GM23248 (cell line): ENCODE data around the gene SMC5. TPM values are rescaled to one million over a fixed set of nuclear protein-coding genes. Genes with fewer than 3 reads are reported as not detected.

Source experiments
- DNase-seq: peaks from one replicate; pipeline ENCODE4 v3.0.0-alpha.2; 2015
- H2AFZ ChIP-seq: fragments of 200-600 bp; sonication (generic); 2 replicates; pipeline ENCODE4 v1.6.1; 2016; ENCODE audit warnings: antibody characterized with exemption
- H3F3A ChIP-seq: fragments of 200-600 bp; sonication (generic); 2 replicates; pipeline ENCODE4 v1.6.1; 2016; ENCODE audit warnings: mild to moderate bottlenecking, antibody characterized with exemption, mixed run types; ENCODE audit not compliant: insufficient read depth
- H3K27ac ChIP-seq: fragments of 200-600 bp; sonication (generic); 2 replicates; pipeline ENCODE4 v1.5.1; 2016; ENCODE audit warnings: mild to moderate bottlenecking
- H3K27me3 ChIP-seq: fragments of 200-600 bp; sonication (generic); replicated peaks from 2 replicates; pipeline ENCODE4 v1.6.1; 2016; ENCODE audit warnings: mild to moderate bottlenecking; ENCODE audit not compliant: insufficient read depth
- H3K36me3 ChIP-seq: fragments of 200-600 bp; sonication (generic); 2 replicates; pipeline ENCODE4 v1.6.1; 2016; ENCODE audit warnings: low read depth, mild to moderate bottlenecking
- H3K4me1 ChIP-seq: fragments of 200-600 bp; sonication (generic); 2 replicates; pipeline ENCODE4 v1.6.1; 2016; ENCODE audit warnings: mild to moderate bottlenecking; ENCODE audit not compliant: insufficient read depth
- H3K4me2 ChIP-seq: fragments of 200-600 bp; sonication (generic); one replicate; pipeline ENCODE4 v1.6.1; 2016; ENCODE audit warnings: mild to moderate bottlenecking; ENCODE audit not compliant: unreplicated experiment
- H3K4me3 ChIP-seq: fragments of 200-600 bp; sonication (generic); 2 replicates; pipeline ENCODE4 v1.5.1; 2016; ENCODE audit warnings: mild to moderate bottlenecking
- H3K79me2 ChIP-seq: fragments of 200-600 bp; sonication (generic); 2 replicates; pipeline ENCODE4 v1.6.1; 2016; ENCODE audit warnings: mild to moderate bottlenecking; ENCODE audit not compliant: insufficient read depth
- H3K9ac ChIP-seq: fragments of 200-600 bp; sonication (generic); 2 replicates; pipeline ENCODE4 v1.6.1; 2016; ENCODE audit warnings: mild to moderate bottlenecking
- H3K9me2 ChIP-seq: fragments of 200-600 bp; sonication (generic); 2 replicates; pipeline ENCODE4 v1.6.1; 2016; ENCODE audit warnings: mixed run types, mild to moderate bottlenecking, moderate library complexity; ENCODE audit not compliant: insufficient read depth
- H3K9me3 ChIP-seq: fragments of 200-600 bp; sonication (generic); one replicate; pipeline ENCODE4 v1.6.1; 2017; ENCODE audit warnings: low read depth
- H4K20me1 ChIP-seq: fragments of 200-600 bp; sonication (generic); 2 replicates; pipeline ENCODE4 v1.6.0; 2016; ENCODE audit not compliant: insufficient read depth
- EZH2 ChIP-seq: fragments of 200-600 bp; sonication (generic); IDR thresholded peaks from 2 replicates; pipeline ENCODE4 v1.6.1; 2018; ENCODE audit warnings: antibody characterized with exemption, mild to moderate bottlenecking; ENCODE audit not compliant: insufficient read depth, poor library complexity, severe bottlenecking
- EZH2phosphoT487 ChIP-seq: fragments of 200-600 bp; sonication (generic); IDR thresholded peaks from 2 replicates; pipeline ENCODE4 v1.6.1; 2018; ENCODE audit warnings: antibody characterized with exemption, moderate library complexity, mild to moderate bottlenecking, low read depth; ENCODE audit not compliant: insufficient read depth
- WGBS, 2 experiments: methylation state at CpG; one replicate each; pipeline ENCODE4 v1.1.6; 2015 to 2017; ENCODE audit warnings: low lambda C conversion rate in 2 of 2, low coverage in 1 of 2; ENCODE audit errors: missing lambda C conversion rate in 2 of 2; 5-methylcytosine and 5-hydroxymethylcytosine counted together
- in situ Hi-C: fragments of 300-500 bp; cut with MboI; formaldehyde crosslinking; loops from 2 replicates; pipeline ENCODE4 v1.15.0; 2020
- polyA plus RNA-seq: library from polyadenylated mRNA; unstranded; fragments of >200 nt; fragmentation: Nextera tagmentation; extraction: Ambion mirVana; gene quantifications from 2 replicates; pipeline ENCODE4 v1.2.1, GENCODE V29; 2016
- total RNA-seq: library from RNA; depleted of rRNA; stranded (reverse); fragments of >200 nt; shearing (Covaris generic); gene quantifications from 2 replicates; pipeline ENCODE4 v1.2.3, GENCODE V29; 2014

SMC5 gene
- total and polyA plus RNA-seq, 2 experiments from 2014 or later = 14.9 to 16.4 TPM

DNA sequence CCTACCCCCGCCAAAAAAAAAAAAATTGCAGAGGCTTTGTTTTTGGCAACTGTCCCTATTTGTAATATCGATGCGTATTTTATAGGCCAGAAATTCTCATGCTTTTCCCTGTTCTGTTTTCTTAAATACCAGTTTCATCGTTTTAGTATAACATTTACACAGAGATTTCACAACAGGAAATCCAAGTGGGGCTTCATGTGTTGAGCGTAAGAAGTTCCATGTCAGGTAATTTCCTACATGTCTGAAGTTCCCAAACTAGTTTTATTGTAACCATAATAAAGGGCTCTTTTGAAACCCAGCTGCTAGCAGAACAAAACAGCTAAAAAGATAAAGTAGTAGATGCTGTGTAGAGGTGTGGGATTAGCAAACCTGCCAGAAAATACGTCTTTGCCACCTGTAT is 4.2 kb downstream of the SMC5 start:
- H3K9me2 ChIP-seq = no peaks in the 10 kb centered on the region
- peaks cover 23% of the 10 kb centered on the region for H3F3A ChIP-seq
- peaks cover 93% of the 10 kb centered on the region for H3K79me2 ChIP-seq
- WGBS, 2 experiments = 85 to 90% methylated on average over 6 of the region's 6 CpGs
- no peak overlapping the region for H2AFZ ChIP-seq
- DNase-seq = no peak
- peaks cover 10% of the 10 kb centered on the region for H4K20me1 ChIP-seq
- 0 out of 2 replicates have a peak overlapping the region, but pooled peaks have one; percentile 14 for H3K4me3 ChIP-seq
- no peaks in the 10 kb centered on the region for H3K9me3 ChIP-seq
- peak overlapping the region; percentile 63 for H3K27ac ChIP-seq
- peak overlapping the region; percentile 33 for H3K4me2 ChIP-seq
- in situ Hi-C loops = no loop called here
- H3K4me1 ChIP-seq = peaks cover 53% of the 10 kb centered on the region
- H3K27me3 ChIP-seq = no peaks in the 10 kb centered on the region
- H3K36me3 ChIP-seq = peaks cover 57% of the 10 kb centered on the region
- H3K9ac ChIP-seq = no peak overlapping the region
- TF ChIP-seq EZH2phosphoT487 (no peak), EZH2 (no peak)

- Histone ChIP-seq H3K27me3 (no peaks in the 10 kb centered on the region), H3K79me2 (peaks cover 94% of the 10 kb centered on the region), H3K36me3 (peaks cover 58% of the 10 kb centered on the region), H3K4me2 (peak overlapping the region; percentile 33), H3K9me2 (no peaks in the 10 kb centered on the region), H4K20me1 (peaks cover 10% of the 10 kb centered on the region), H3K27ac (peak overlapping the region; percentile 63), H3K4me1 (peaks cover 48% of the 10 kb centered on the region), H3K9me3 (no peaks in the 10 kb centered on the region), H2AFZ (no peak overlapping the region), H3F3A (peaks cover 23% of the 10 kb centered on the region; the same call in 1 of the 2 replicates), H3K9ac (peak overlapping the region; percentile 11; the same call in 1 of the 2 replicates), H3K4me3 (peak overlapping the region; percentile 14; the same call in 1 of the 2 replicates)
- peak; percentile 72 for DNase-seq
- in situ Hi-C loops = no loop called here
- whole genome bisulfite sequencing, 2 experiments = 12 to 15% methylated on average over 1 of the region's 1 CpG
- TF ChIP-seq EZH2 = no peak
- TF ChIP-seq EZH2phosphoT487 = no peak
These were observed 4.6 kb downstream of the SMC5 start for GRCh38 chr9:70263421-70263820.

DNA sequence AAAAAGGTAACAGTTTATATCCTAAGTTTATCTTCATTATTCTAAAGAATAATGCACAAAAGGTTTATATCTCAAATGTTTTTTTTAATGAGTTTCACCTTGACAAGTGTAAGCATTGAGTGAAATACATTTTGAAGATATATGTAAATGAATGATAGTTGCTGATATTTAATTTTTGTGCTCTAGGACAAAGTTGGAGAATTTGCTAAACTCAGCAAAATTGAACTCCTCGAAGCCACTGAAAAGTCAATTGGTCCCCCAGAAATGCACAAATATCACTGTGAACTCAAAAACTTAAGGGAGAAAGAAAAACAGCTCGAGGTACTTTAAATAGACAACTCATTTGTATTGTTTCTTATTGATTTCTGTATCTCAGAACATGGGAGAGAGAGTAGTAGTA is 19.5 kb downstream of the SMC5 start:
- Histone ChIP-seq H3K27ac (no peak overlapping the region), H3K4me1 (0 out of 2 replicates have a peak, but pooled peaks cover 4% of the 10 kb centered on the region), H3K9me3 (no peaks in the 10 kb centered on the region), H3K27me3 (no peaks in the 10 kb centered on the region), H3K9ac (no peak overlapping the region), H3K4me2 (no peak overlapping the region), H3F3A (0 out of 2 replicates have a peak, but pooled peaks cover 10% of the 10 kb centered on the region), H2AFZ (no peak overlapping the region), H3K36me3 (peaks cover 68% of the 10 kb centered on the region), H4K20me1 (peaks cover 5% of the 10 kb centered on the region), H3K79me2 (peaks cover 88% of the 10 kb centered on the region), H3K9me2 (no peaks in the 10 kb centered on the region), H3K4me3 (no peak overlapping the region)
- in situ Hi-C loops = no loop called here
- DNase-seq = no peak
- WGBS, 2 experiments = 97 to 98% methylated on average over 2 of the region's 2 CpGs
- no peak for TF ChIP-seq EZH2
- no peak for TF ChIP-seq EZH2phosphoT487

DNA sequence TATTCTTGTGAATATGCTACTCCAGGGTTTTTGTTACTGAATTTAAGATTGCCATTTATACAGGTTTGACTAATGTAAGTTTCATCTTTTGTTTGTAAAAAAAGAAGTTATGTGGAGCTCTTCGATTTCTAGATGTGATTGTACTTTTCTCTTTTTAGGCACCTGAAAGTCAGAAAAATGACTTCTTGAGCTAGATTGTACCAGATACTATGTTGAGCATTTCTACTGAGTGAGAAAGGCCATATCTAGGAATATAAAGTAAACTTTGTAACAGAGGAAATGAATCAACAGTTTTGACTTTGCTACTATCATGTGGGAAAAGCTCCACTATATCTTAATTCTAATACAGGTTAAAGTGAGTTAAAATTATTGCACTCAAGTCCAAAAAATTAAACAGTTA is 25.1 kb downstream of the SMC5 start:
- H3K9me3 ChIP-seq = no peaks in the 10 kb centered on the region
- H3K36me3 ChIP-seq = peaks cover 59% of the 10 kb centered on the region
- TF ChIP-seq EZH2phosphoT487 = no peak
- no peaks in the 10 kb centered on the region for H3K9me2 ChIP-seq
- H2AFZ ChIP-seq = no peak overlapping the region
- H3K27ac ChIP-seq = no peak overlapping the region
- H3K4me3 ChIP-seq = no peak overlapping the region
- H3K79me2 ChIP-seq = peaks cover 88% of the 10 kb centered on the region
- no peak for DNase-seq
- no peaks in the 10 kb centered on the region for H4K20me1 ChIP-seq
- peaks cover 5% of the 10 kb centered on the region; the same call in 1 of the 2 replicates for H3F3A ChIP-seq
- H3K27me3 ChIP-seq = no peaks in the 10 kb centered on the region
- 100% methylated on average over 1 of the region's 1 CpG for WGBS, 2 experiments
- in situ Hi-C loops = no loop called here
- H3K4me2 ChIP-seq = no peak overlapping the region
- H3K4me1 ChIP-seq = 0 out of 2 replicates have a peak, but pooled peaks cover 9% of the 10 kb centered on the region
- H3K9ac ChIP-seq = no peak overlapping the region
